ENCODE data around the gene CTPS2. TPM values are rescaled to one million over a fixed set of nuclear protein-coding genes. Genes with fewer than 3 reads are reported as not detected.
A peak's percentile ranks its signal among the peaks of the same experiment; 100 is the strongest.

Gene CTPS2
- total RNA-seq, 1 experiment from 2014 or later, result 9.6 TPM

DNA sequence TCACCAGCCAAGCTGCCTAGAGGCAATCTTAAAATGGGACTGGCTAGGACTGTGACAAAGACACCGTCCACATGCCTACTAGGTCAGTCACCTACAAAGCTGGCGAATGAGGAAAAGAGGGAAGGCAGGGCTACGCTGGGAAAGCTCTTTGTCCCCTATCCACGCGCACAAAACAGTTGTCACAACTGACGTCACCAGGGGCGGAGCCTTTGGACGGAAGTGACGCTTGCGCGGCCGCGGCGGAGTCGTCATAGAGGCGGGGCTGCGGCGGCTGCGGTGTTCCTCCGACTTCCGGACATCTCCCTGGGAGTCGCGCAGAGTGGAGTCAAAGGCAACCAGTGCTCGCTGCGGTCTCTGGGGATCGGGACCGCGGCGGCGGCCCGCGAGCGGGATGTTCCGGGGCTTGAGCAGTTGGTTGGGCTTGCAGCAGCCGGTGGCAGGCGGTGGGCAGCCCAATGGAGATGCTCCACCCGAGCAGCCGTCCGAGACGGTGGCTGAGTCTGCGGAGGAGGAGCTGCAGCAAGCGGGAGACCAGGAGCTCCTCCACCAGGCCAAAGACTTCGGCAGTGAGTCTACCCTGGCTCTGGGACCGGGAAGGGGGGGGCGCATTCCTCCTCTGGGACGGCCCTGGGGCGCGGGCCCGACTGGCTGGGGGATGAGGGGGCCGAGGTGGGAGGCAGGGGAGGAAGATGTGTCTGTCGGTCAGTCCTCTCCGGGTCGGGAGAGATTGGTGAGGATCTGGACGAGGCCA lies 7.0 kb upstream of the CTPS2 start, which contains the start of gene SYAP1:
TSS of gene SYAP1 (plus strand) at position 279 of the 751 bp plus-strand sequence. CDS start at position 392, 113 bp downstream.
- no peak within 1 kb of the TSS for H2AFZ ChIP-seq (ENCODE audit: low read depth, low read length, poor library complexity, severe bottlenecking)
- ATAC-seq, result peak; percentile 96
- H3K27me3 ChIP-seq (ENCODE audit: insufficient read depth, low read length), result no peaks in the 10 kb centered on the region
- H3K79me2 ChIP-seq (ENCODE audit: insufficient read depth, low read length), result peaks cover 50% of the 10 kb centered on the region
- TF ChIP-seq ZFX (IDR thresholded peaks at IDR 0.05) (peak; percentile 14; the same call in 1 of the 2 replicates), POLR2A (IDR thresholded peaks at IDR 0.05; ENCODE audit: borderline replicate concordance, extremely low read depth, insufficient read depth, insufficient read length) (peak; percentile 86), ZNF274 (IDR thresholded peaks at IDR 0.05; ENCODE audit: low read depth, low read length) (no peak), SRF (IDR thresholded peaks at IDR 0.05; ENCODE audit: low read depth) (no peak), POLR2AphosphoS5 (IDR thresholded peaks at IDR 0.05; ENCODE audit: low read depth, low read length) (peak; percentile 96), EGR1 (IDR thresholded peaks at IDR 0.05; ENCODE audit: low read depth) (no peak)
- TF ChIP-seq, protein P1, sequence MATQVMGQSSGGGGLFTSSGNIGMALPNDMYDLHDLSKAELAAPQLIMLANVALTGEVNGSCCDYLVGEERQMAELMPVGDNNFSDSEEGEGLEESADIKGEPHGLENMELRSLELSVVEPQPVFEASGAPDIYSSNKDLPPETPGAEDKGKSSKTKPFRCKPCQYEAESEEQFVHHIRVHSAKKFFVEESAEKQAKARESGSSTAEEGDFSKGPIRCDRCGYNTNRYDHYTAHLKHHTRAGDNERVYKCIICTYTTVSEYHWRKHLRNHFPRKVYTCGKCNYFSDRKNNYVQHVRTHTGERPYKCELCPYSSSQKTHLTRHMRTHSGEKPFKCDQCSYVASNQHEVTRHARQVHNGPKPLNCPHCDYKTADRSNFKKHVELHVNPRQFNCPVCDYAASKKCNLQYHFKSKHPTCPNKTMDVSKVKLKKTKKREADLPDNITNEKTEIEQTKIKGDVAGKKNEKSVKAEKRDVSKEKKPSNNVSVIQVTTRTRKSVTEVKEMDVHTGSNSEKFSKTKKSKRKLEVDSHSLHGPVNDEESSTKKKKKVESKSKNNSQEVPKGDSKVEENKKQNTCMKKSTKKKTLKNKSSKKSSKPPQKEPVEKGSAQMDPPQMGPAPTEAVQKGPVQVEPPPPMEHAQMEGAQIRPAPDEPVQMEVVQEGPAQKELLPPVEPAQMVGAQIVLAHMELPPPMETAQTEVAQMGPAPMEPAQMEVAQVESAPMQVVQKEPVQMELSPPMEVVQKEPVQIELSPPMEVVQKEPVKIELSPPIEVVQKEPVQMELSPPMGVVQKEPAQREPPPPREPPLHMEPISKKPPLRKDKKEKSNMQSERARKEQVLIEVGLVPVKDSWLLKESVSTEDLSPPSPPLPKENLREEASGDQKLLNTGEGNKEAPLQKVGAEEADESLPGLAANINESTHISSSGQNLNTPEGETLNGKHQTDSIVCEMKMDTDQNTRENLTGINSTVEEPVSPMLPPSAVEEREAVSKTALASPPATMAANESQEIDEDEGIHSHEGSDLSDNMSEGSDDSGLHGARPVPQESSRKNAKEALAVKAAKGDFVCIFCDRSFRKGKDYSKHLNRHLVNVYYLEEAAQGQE (IDR thresholded peaks at IDR 0.05; ENCODE audit: low read depth), result no peak
- TF ChIP-seq, protein P2, sequence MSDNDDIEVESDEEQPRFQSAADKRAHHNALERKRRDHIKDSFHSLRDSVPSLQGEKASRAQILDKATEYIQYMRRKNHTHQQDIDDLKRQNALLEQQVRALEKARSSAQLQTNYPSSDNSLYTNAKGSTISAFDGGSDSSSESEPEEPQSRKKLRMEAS (IDR thresholded peaks at IDR 0.05), result no peak
- TF ChIP-seq, protein P3, sequence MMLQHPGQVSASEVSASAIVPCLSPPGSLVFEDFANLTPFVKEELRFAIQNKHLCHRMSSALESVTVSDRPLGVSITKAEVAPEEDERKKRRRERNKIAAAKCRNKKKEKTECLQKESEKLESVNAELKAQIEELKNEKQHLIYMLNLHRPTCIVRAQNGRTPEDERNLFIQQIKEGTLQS (IDR thresholded peaks at IDR 0.05), result no peak
- POLR2A ChIA-PET, result interaction anchor here (1.3 to 1.7 kb wide), 3 partner anchors 9 to 78 kb away, joined by 4 to 19 read pairs (median 5); no protein-coding TSS in a partner anchor
- H3K4me1 ChIP-seq (ENCODE audit: control insufficient read depth in 1 of 2, insufficient read depth in 2 of 2, low read length in 2 of 2), result peaks cover 4 to 14% of the 10 kb centered on the region in 2 experiments; a peak in 1 of 4 replicates
- H3K9ac ChIP-seq (ENCODE audit: low read length), result peak within 1 kb of the TSS; percentile 86
- H4K20me1 ChIP-seq (ENCODE audit: insufficient read depth), result no peaks in the 10 kb centered on the region
- RAD21 ChIA-PET (ENCODE audit: low non-redundant PET in 1 of 2, low total read pairs in 2 of 2, uncharacterized antibody in 2 of 2, unreplicated experiment in 2 of 2), result no interaction called here
- CTCF ChIA-PET, result no interaction called here
- peak within 1 kb of the TSS; percentile 77 for H3K27ac ChIP-seq (ENCODE audit: low read depth, low read length)
- H3K4me2 ChIP-seq (ENCODE audit: low read length), result peak within 1 kb of the TSS; percentile 92
- intact Hi-C loops (cut with micrococcal nuclease), result loop anchor here (10.0 kb wide), 1 partner anchor 865 kb away; the partner anchor contains the start of gene AP1S2
- H3K36me3 ChIP-seq (ENCODE audit: control insufficient read depth in 1 of 2, insufficient read depth in 2 of 2, low read length in 2 of 2), result no peaks in the 10 kb centered on the region
- H3K9me3 ChIP-seq (ENCODE audit: control insufficient read depth in 1 of 2, insufficient read depth in 1 of 2, low read depth in 1 of 2, low read length in 2 of 2), result no peaks in the 10 kb centered on the region
- H3K9me2 ChIP-seq (ENCODE audit: insufficient read depth), result no peaks in the 10 kb centered on the region
- peak within 1 kb of the TSS; percentile 75 to 82 for H3K4me3 ChIP-seq (replicated peaks in 1 of 2; ENCODE audit: low read depth in 1 of 2, low read length in 2 of 2)
- BruUV-seq (replicated peaks), result no TSS peak
- DNase-seq (ENCODE audit: low read depth, low spot score), result peak; percentile 93

Measured in HCT116 (cell line).